Peyer's patch (tissue), 4 donors: ENCODE measurements around the gene ZNF362. TPM values are rescaled to one million over a fixed set of nuclear protein-coding genes. Genes with fewer than 3 reads are reported as not detected.

Source experiments
- DNase-seq, 3 donors: peaks; one replicate each; pipeline ENCODE4 v3.0.0-alpha.2; 2017 to 2019
- H3K27ac ChIP-seq, 4 donors: fragments of 200-600 bp; sonication (generic); one replicate each; pipeline ENCODE4 v1.5.1; 2016 to 2019
- H3K27me3 ChIP-seq, 2 donors: fragments of 200-600 bp; sonication (generic); one replicate each; pipeline ENCODE4 v1.5.1; 2019
- H3K36me3 ChIP-seq, 3 donors: fragments of 200-600 bp; sonication (generic); one replicate each; pipeline ENCODE4 v1.5.1; 2016 to 2019
- H3K4me1 ChIP-seq, 4 donors: fragments of 200-600 bp; sonication (generic); one replicate each; pipeline ENCODE4 v1.5.1; 2016 to 2019
- H3K4me3 ChIP-seq, 4 donors: fragments of 200-600 bp; sonication (generic); 1 replicate in 3 of 4; 2 replicates in 1 of 4; pipeline ENCODE4 v1.5.1; 2016 to 2019; ENCODE audit warnings: mild to moderate bottlenecking in 1 of 4
- H3K9me3 ChIP-seq, 4 donors: fragments of 200-600 bp; sonication (generic); one replicate each; pipeline ENCODE4 v1.5.1; 2016 to 2019; ENCODE audit warnings: mild to moderate bottlenecking in 1 of 4
- POLR2A ChIP-seq, 2 donors: fragments of 450-650 bp; IDR thresholded peaks; one replicate each; pipeline ENCODE4 v1.5.1; 2017; ENCODE audit warnings: antibody characterized with exemption in 2 of 2, mild to moderate bottlenecking in 2 of 2, moderate library complexity in 2 of 2
- total RNA-seq, 4 donors: library from RNA; depleted of rRNA; stranded (reverse); fragments of >200 nt; gene quantifications; one replicate each; pipeline ENCODE4 v1.1.0, GENCODE V29; 2016
- TF ChIP-seq, protein P1 (sequence below), 6 experiments: fragments of 450-650 bp in 4 of 6; fragments of 200-600 bp in 2 of 6; sonication (generic) in 1 of 6; IDR thresholded peaks; one replicate each; pipeline ENCODE4 v1.5.1; 2017 to 2019; ENCODE audit warnings: antibody characterized with exemption in 6 of 6, mild to moderate bottlenecking in 3 of 6, moderate library complexity in 1 of 6

The ZNF362 gene
- total RNA-seq, 4 donors from 2014 or later = 5.9 to 28.9 (median 8.8) TPM

- H3K4me1 ChIP-seq = peaks cover 0 to 19% (median 12%) of the 10 kb centered on the region in 4 donors
- no peaks in the 10 kb centered on the region for H3K27me3 ChIP-seq
- no peaks in the 10 kb centered on the region for H3K36me3 ChIP-seq
- no peak overlapping the region for H3K4me3 ChIP-seq
- no peak for DNase-seq
- H3K9me3 ChIP-seq = no peaks in the 10 kb centered on the region
- no peak overlapping the region for H3K27ac ChIP-seq
- no peak for TF ChIP-seq POLR2A (IDR thresholded peaks at IDR 0.05)
These were observed 3.6 kb downstream of the ZNF362 start for GRCh38 chr1:33259879-33260278.

- TF ChIP-seq, protein P1, sequence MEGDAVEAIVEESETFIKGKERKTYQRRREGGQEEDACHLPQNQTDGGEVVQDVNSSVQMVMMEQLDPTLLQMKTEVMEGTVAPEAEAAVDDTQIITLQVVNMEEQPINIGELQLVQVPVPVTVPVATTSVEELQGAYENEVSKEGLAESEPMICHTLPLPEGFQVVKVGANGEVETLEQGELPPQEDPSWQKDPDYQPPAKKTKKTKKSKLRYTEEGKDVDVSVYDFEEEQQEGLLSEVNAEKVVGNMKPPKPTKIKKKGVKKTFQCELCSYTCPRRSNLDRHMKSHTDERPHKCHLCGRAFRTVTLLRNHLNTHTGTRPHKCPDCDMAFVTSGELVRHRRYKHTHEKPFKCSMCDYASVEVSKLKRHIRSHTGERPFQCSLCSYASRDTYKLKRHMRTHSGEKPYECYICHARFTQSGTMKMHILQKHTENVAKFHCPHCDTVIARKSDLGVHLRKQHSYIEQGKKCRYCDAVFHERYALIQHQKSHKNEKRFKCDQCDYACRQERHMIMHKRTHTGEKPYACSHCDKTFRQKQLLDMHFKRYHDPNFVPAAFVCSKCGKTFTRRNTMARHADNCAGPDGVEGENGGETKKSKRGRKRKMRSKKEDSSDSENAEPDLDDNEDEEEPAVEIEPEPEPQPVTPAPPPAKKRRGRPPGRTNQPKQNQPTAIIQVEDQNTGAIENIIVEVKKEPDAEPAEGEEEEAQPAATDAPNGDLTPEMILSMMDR (IDR thresholded peaks at IDR 0.05) = no peak
- no peak for TF ChIP-seq POLR2A (IDR thresholded peaks at IDR 0.05)
- Histone ChIP-seq H3K4me1 (peaks cover 0 to 19% (median 12%) of the 10 kb centered on the region in 4 donors), H3K9me3 (no peaks in the 10 kb centered on the region), H3K27ac (no peak overlapping the region), H3K36me3 (no peaks in the 10 kb centered on the region), H3K27me3 (no peaks in the 10 kb centered on the region), H3K4me3 (no peak overlapping the region)
- DNase-seq = no peak
These were observed 4.1 kb downstream of the ZNF362 start for GRCh38 chr1:33260439-33260838.

DNA sequence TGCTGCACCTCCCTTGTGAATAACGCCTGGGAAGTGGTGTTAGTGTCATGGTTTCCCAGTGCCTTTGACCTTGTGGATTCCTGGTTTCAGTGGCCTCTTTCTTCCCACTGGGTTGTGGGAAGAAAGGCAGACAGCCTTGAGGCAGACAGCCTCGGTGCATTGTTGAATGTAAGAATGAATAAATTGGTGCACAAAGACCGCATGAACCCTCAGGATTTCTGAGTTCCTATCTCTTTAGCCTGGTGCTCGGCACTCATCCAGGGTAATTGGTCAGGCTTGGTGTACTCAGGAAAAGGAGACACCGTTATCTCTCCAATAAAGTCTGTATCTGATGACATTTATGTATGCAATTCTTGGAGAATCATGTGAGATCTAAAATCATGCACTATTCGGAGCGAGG, 5.1 kb downstream of the ZNF362 start:
- TF ChIP-seq, protein P1 (IDR thresholded peaks at IDR 0.05) = no peak
- TF ChIP-seq POLR2A (IDR thresholded peaks at IDR 0.05) = no peak
- no peak for DNase-seq
- Histone ChIP-seq H3K4me3 (no peak overlapping the region), H3K27ac (no peak overlapping the region), H3K9me3 (no peaks in the 10 kb centered on the region), H3K27me3 (no peaks in the 10 kb centered on the region), H3K36me3 (no peaks in the 10 kb centered on the region), H3K4me1 (peaks cover 0 to 19% (median 10%) of the 10 kb centered on the region in 4 donors)

DNA sequence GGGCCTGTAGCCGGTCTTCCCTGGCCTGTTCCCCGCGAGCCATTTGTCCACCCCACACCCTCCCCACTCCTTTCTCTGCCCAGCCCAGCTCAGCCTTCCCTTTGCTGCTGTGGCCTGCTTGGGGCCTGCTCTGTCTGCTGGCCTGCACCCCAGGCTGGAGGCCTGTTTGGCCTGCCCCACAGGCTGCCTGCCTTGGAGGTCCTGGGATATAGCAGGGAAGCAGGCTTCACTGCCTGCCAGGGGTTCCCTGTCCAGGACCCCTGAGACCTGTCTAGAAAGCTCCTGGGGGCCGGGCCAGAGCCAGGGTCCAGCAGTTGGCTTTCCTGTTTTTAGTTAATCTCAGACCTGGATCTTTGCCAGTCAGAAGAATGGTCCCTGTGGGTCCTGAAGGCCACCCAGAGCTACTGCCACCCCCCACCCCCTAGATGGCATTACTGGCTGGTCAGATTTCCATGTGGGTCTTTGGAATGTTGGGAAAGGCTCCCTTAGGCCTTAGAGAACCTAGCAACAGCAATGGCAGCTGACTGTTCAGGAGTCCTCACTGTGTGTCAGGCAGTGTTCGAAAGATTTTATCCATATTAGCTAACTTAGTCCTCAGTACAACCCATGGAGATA, 7.7 kb downstream of the ZNF362 start:
- no peak for TF ChIP-seq POLR2A (IDR thresholded peaks at IDR 0.05)
- TF ChIP-seq, protein P1 (IDR thresholded peaks at IDR 0.05) = no peak
- no peaks in the 10 kb centered on the region for H3K27me3 ChIP-seq
- H3K4me1 ChIP-seq = peaks cover 0 to 3% (median 0%) of the 10 kb centered on the region in 4 donors
- no peak overlapping the region for H3K4me3 ChIP-seq
- no peaks in the 10 kb centered on the region for H3K36me3 ChIP-seq
- no peaks in the 10 kb centered on the region for H3K9me3 ChIP-seq
- no peak overlapping the region for H3K27ac ChIP-seq
- no peak for DNase-seq

GRCh38 chr1:33265780-33266605, 9.7 kb downstream of the ZNF362 start:
- no peak for DNase-seq
- H3K4me3 ChIP-seq = no peak overlapping the region
- no peaks in the 10 kb centered on the region for H3K36me3 ChIP-seq
- no peaks in the 10 kb centered on the region for H3K27me3 ChIP-seq
- H3K4me1 ChIP-seq = no peaks in the 10 kb centered on the region
- no peak overlapping the region for H3K27ac ChIP-seq
- no peaks in the 10 kb centered on the region for H3K9me3 ChIP-seq
- TF ChIP-seq POLR2A (IDR thresholded peaks at IDR 0.05) = no peak
- TF ChIP-seq, protein P1 (IDR thresholded peaks at IDR 0.05) = no peak

DNA sequence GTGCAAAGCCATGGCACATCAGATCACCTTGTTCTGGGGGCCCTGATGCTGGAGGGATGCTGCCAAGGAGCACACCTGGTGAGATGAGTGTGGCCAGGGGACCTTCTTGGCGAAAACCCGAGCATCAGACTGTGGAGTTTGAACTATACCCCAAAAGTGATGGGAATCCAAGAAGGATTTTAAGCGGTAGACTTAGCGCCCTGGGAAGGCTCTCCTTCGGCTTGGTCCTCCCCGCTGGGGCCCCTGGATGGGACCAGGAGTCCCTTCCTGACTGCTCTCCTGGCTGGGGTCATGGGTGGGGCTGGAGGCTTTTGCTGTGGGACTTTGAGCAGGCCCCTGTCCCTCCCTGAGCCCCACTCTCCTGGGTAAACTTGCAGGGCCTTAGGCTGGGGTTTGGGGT, 10.5 kb downstream of the ZNF362 start:
- H3K4me1 ChIP-seq = no peaks in the 10 kb centered on the region
- TF ChIP-seq, protein P1 (IDR thresholded peaks at IDR 0.05) = no peak
- TF ChIP-seq POLR2A (IDR thresholded peaks at IDR 0.05) = no peak

More for the DNA sequence above, 10.5 kb downstream of the ZNF362 start:
- Histone ChIP-seq H3K36me3 (no peaks in the 10 kb centered on the region), H3K9me3 (no peaks in the 10 kb centered on the region), H3K27me3 (no peaks in the 10 kb centered on the region), H3K27ac (no peak overlapping the region), H3K4me3 (no peak overlapping the region)
- DNase-seq = no peak
